HG03460 (cell line): ENCODE data around the gene DAPK1.

ENCODE experiments used
- ATAC-seq: cut with Tn5 transposase; IDR thresholded peaks from one replicate; pipeline ENCODE4 v1.9.1; 2021; ENCODE audit not compliant: unreplicated experiment

DAPK1 gene

GRCh38 chr9:87681271-87682061, 183.8 kb downstream of the DAPK1 start:
- ATAC-seq: no peak

- no peak for ATAC-seq
These were observed 184.4 kb downstream of the DAPK1 start for GRCh38 chr9:87682085-87682484.

- ATAC-seq: no peak
These were observed 185.0 kb downstream of the DAPK1 start for GRCh38 chr9:87682618-87683017.

- ATAC-seq: no peak
These were observed 186.3 kb downstream of the DAPK1 start for GRCh38 chr9:87683751-87684626.

- no peak for ATAC-seq
These were observed 187.1 kb downstream of the DAPK1 start for GRCh38 chr9:87684627-87685219.

GRCh38 chr9:87685441-87685840, 187.8 kb downstream of the DAPK1 start:
- ATAC-seq: no peak

- no peak for ATAC-seq
These were observed 188.3 kb downstream of the DAPK1 start for GRCh38 chr9:87685871-87686519.

GRCh38 chr9:87686520-87687090, 188.9 kb downstream of the DAPK1 start:
- no peak for ATAC-seq

GRCh38 chr9:87687207-87687606, 189.5 kb downstream of the DAPK1 start:
- no peak for ATAC-seq

- no peak for ATAC-seq
These were observed 196.6 kb downstream of the DAPK1 start for GRCh38 chr9:87694236-87694755.

- no peak for ATAC-seq
These were observed 197.9 kb downstream of the DAPK1 start for GRCh38 chr9:87695523-87695922.

- ATAC-seq: no peak
These were observed 199.0 kb downstream of the DAPK1 start for GRCh38 chr9:87696641-87697040.

GRCh38 chr9:87698069-87698809, 200.6 kb downstream of the DAPK1 start:
- no peak for ATAC-seq

- ATAC-seq: no peak
These were observed 202.2 kb downstream of the DAPK1 start for GRCh38 chr9:87699835-87700234.

GRCh38 chr9:87701491-87701890, 203.8 kb downstream of the DAPK1 start:
- ATAC-seq: no peak

GRCh38 chr9:87701931-87702421, 204.3 kb downstream of the DAPK1 start:
- ATAC-seq: no peak

- ATAC-seq: no peak
These were observed 205.3 kb downstream of the DAPK1 start for GRCh38 chr9:87702921-87703320.

GRCh38 chr9:87703636-87704276, 206.1 kb downstream of the DAPK1 start:
- no peak for ATAC-seq

GRCh38 chr9:87704342-87704741, 206.7 kb downstream of the DAPK1 start:
- no peak for ATAC-seq
